T-helper 2 cell treated with Interferon-gamma antibody and Interleukin-4, amounts not matched to agents 100 ng/mL and 5 ng/mL, for 36 hours (primary cell): ENCODE data around the gene ITPRIPL2. TPM values are rescaled to one million over a fixed set of nuclear protein-coding genes. Genes with fewer than 3 reads are reported as not detected.

Source experiments
- intact Hi-C: fragments of 100-400 bp; cut with micrococcal nuclease; formaldehyde crosslinking; loops from one replicate; pipeline ENCODE4 v1.15.1; 2023
- total RNA-seq: library from RNA; stranded (reverse); gene quantifications from 2 replicates; pipeline ENCODE4 v1.2.3, GENCODE V29; 2022

ITPRIPL2 gene
- total RNA-seq: 14.0 and 15.7 TPM in 2 replicates

DNA sequence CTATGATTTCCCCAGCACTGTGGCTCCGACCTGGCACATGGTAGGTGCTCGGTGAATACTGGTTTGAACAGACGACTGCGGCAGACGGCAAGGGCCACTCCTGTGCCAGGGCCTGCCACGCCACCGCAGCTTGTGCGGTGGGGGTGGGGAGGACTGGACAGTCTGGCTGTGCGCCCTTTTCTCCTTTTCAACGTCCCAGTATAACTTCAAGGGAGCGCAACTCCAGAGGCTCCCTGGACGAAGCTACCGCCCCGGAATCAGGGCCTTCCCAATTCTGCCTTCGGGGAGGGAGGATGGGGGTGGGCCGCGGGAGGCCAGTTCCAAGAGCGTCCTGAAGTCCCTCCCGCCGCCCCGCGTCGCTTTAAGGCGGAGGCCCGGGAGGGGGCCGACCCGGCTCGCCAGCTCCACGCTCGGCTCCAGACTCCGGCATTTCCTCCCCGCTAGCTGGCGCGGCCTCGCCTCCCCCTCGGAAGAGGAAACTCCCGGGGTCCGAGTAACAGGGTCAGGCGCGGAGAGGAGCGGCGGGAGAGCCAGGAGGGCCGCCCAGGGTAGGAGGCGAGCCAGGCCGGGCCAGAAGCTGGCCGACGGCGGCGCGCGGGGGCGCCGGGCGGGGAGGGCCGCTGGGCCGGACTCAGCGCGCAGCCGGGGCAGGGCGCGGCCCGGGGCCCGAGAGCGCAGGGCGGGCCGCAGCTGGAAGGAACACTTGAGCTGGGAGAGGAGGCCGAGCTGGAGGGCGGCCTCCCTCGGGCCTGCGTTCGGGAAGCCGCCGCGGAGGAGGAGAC is at the start of gene ITPRIPL2:
Gene ITPRIPL2 (plus strand): TSS at position 388 of the 782 bp plus-strand sequence. CDS start 498 bp downstream, outside the sequence.
- intact Hi-C loops: loop anchor here (1.0 kb wide), 1 partner anchor 45 kb away; no protein-coding TSS in a partner anchor

GRCh38 chr16:19066988-19067348 is 46.8 kb upstream of the ITPRIPL2 start:
- intact Hi-C loops: loop anchor here (1.0 to 5.0 kb wide), 4 partner anchors 140 to 488 kb away; partner anchors contain the start of genes ARL6IP1, CCP110, SMG1 and VPS35L

GRCh38 chr16:19067349-19068236 is 46.2 kb upstream of the ITPRIPL2 start, which contains the start of gene COQ7:
TSS of gene COQ7 (plus strand) at chr16:19067614. CDS start at chr16:19067665, 51 bp downstream.
- intact Hi-C loops: loop anchor here (1.0 to 5.0 kb wide), 5 partner anchors 47 to 488 kb away; partner anchors contain the start of genes ARL6IP1, CCP110, SMG1 and VPS35L

DNA sequence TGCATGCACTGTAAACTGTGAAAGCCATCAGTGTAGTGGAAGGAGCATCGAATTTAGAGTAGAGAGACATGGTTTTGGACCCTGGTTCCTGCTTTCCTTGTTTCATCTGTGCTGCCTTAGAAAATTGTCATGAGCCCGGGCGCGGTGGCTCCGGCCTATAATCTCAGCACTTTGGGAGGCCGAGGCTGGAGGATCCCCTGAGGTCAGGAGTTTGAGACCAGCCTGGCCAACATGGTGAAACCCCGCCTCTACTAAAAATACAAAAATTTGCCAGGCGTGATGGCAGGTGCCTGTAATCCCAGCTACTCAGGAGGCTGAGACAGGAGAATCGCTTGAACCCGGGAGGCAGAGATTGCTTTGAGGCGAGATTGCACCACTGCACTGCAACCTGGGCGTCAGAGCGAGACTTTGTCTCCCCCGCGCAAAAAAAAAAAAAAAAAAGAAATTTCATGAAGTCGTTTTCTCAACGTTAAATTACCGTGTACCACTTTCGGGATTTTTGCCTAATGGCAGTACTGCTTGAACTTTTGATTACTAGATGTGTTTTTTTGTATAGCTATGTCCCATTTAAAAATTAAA is 45.4 kb upstream of the ITPRIPL2 start:
- intact Hi-C loops: loop anchor here (1.0 to 5.0 kb wide), 2 partner anchors 46 to 141 kb away; partner anchors contain the start of gene SMG1

GRCh38 chr16:19071811-19072777 is 41.7 kb upstream of the ITPRIPL2 start:
- intact Hi-C loops: no loop called here

GRCh38 chr16:19073344-19073743 is 40.4 kb upstream of the ITPRIPL2 start:
- intact Hi-C loops: no loop called here

GRCh38 chr16:19073863-19074262 is 39.9 kb upstream of the ITPRIPL2 start:
- intact Hi-C loops: no loop called here

- intact Hi-C loops: no loop called here
Observed at GRCh38 chr16:19075511-19075910, 38.3 kb upstream of the ITPRIPL2 start.

GRCh38 chr16:19077879-19078278 is 35.9 kb upstream of the ITPRIPL2 start:
- intact Hi-C loops: no loop called here

GRCh38 chr16:19083670-19084069 is 30.1 kb upstream of the ITPRIPL2 start:
- intact Hi-C loops: loop anchor here (10.0 kb wide), 1 partner anchor 421 kb away; no protein-coding TSS in a partner anchor

DNA sequence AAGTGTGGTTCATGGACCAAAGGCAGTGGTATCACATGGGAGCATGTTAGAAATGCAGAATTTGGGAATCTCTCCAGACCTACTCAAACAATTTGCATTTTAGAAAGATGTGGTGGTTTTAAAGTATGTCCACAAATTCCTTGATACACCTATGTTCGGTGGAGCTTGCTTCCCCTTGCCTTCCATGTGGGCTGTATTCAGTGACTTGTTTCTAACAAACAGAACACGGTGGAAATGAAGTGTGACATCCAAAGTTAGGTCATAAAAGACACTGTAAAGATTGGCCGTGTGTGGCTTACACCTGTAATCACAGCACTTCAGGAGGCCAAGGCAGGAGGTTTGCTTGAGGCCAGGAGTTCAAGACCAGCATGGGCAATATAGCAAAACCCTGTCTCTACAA is 29.6 kb upstream of the ITPRIPL2 start:
- intact Hi-C loops: loop anchor here (10.0 kb wide), 1 partner anchor 421 kb away; no protein-coding TSS in a partner anchor

DNA sequence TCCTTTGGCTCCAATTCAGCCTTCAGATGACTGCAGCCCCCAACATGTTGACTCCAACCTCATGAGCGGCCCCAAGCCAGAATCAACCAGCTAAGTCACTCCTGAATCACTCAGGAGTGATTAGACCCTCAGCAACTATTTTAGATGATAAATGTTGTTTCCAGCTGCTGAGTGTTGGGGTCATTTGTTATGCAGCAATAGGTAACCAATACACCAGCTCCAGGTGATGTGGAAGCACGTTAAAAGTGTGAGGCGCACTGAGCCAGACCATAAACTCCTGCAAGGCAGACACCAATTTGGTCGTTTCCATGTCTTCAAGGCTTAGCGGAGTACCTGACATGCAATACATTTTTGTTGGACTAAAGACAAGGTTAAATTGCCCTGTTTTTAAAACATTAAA is 28.9 kb upstream of the ITPRIPL2 start:
- intact Hi-C loops: loop anchor here (10.0 kb wide), 1 partner anchor 420 kb away; no protein-coding TSS in a partner anchor

DNA sequence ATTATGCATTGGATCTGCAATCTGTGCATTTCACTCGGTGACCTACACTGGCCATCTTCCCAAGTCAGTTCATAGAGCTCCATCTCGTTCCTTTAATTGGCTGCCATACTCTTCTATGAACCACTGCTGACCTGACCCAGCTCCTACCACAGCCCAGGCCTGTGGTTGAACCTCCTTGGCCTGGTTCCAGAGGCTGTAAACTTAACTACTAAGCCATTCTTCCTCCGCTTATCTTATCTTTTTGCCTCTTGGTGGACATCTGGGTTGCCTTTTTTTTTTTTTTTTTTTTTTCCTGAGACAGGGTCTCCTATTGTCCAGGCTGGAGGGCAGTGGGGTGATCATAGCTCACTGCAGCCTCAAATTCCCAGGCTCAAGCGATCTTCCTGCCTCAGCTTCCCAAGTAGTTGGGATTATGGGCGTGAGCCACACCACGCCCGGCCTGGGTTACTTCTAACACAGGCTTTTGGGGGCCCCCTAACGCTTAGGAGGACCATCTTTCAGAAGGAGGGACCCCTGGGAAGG is 28.0 kb upstream of the ITPRIPL2 start:
- intact Hi-C loops: loop anchor here (1.0 to 10.0 kb wide), 2 partner anchors 290 to 419 kb away; no protein-coding TSS in a partner anchor

- intact Hi-C loops: loop anchor here (1.0 to 10.0 kb wide), 2 partner anchors 289 to 418 kb away; no protein-coding TSS in a partner anchor
Observed at GRCh38 chr16:19086322-19087199, 27.2 kb upstream of the ITPRIPL2 start.

DNA sequence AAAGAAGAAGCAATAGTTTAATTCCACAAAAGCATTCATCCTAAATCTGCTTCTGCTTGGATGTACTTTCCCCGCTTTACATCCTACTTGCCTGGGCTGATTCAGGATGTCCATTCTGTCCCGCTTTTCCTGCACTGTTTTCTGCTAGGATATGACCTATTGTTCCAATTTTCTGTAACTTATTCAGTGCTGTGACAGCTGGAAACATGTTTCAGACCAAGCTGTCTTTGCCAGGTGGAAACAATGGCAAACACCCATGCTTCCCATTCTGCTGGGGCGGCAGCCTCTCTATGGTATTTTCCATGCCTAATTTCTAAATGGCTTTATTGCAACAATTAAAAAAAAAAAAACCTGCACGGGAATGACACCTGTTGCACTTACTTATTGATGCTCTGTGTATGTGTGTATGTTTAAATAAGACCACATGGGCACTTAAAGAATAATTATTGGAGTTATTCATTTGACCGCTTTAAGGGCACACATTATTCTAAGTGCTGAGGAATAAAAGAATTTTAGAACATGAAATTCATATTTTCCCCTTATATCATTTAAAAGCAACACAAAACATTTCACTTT is 25.3 kb upstream of the ITPRIPL2 start:
- intact Hi-C loops: loop anchor here (10.0 kb wide), 1 partner anchor 416 kb away; no protein-coding TSS in a partner anchor

- intact Hi-C loops: loop anchor here (10.0 kb wide), 1 partner anchor 415 kb away; no protein-coding TSS in a partner anchor
Observed at GRCh38 chr16:19089410-19089955, 24.3 kb upstream of the ITPRIPL2 start.

DNA sequence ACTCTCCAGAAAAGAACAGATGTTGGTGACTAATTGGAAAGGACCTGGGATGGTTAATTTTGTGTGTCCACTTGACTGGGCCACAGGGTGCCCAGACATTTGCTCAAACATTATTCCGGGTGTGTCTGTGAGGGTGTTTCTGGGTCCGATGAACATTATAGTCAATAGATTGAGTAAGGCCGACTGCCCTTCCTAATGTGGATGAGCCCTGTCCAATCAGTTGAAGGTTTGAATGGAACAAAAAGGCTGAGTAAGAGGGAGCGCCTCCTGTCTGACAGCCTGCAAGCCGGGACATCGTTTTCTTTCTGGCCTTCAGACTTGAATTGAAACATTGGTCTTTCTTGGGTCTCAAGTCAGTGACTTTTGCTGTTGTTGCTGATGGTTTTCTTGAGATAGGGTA is 22.8 kb upstream of the ITPRIPL2 start:
- intact Hi-C loops: loop anchor here (5.0 kb wide), 1 partner anchor 86 kb away; no protein-coding TSS in a partner anchor
